Brain microvascular endothelial cell (primary cell): ENCODE measurements around the gene KIRREL1.
A peak's percentile ranks its signal among the peaks of the same experiment; 100 is the strongest.

ENCODE experiments used
- DNase-seq: peaks from one replicate; pipeline ENCODE4 v3.0.0-alpha.2; 2020
- H3K27ac ChIP-seq: fragments of 250-450 bp; sonication (Bioruptor Pico); 2 replicates; pipeline ENCODE4 v1.5.1; 2020; ENCODE audit warnings: mild to moderate bottlenecking, moderate library complexity
- H3K27me3 ChIP-seq: fragments of 250-450 bp; sonication (Bioruptor Pico); replicated peaks from 2 replicates; pipeline ENCODE4 v1.5.1; 2020; ENCODE audit warnings: mild to moderate bottlenecking
- H3K36me3 ChIP-seq: fragments of 250-450 bp; sonication (Bioruptor Pico); replicated peaks from 2 replicates; pipeline ENCODE4 v1.5.1; 2020; ENCODE audit warnings: mild to moderate bottlenecking
- H3K4me3 ChIP-seq: 2 replicates; pipeline ENCODE4 v1.5.1; 2011; ENCODE audit warnings: low read depth, mild to moderate bottlenecking, control low read depth, low read length, moderate library complexity
- CTCF ChIP-seq: IDR thresholded peaks from 2 replicates; pipeline ENCODE4 v1.5.1; 2011; ENCODE audit warnings: low read depth, mild to moderate bottlenecking, moderate library complexity, low read length, control low read depth, inconsistent platforms; ENCODE audit errors: missing control alignments
- in situ Hi-C: cut with HindIII; loops from 2 replicates; pipeline ENCODE4 v1.10.0; 2017; ENCODE audit warnings: low sequenced_read_pairs, low pct_ligation_motif_present

The KIRREL1 gene

GRCh38 chr1:158103861-158104522 lies 110.5 kb downstream of the KIRREL1 start:
- no peaks in the 10 kb centered on the region for H3K27me3 ChIP-seq
- no peak overlapping the region for H3K4me3 ChIP-seq
- no peak overlapping the region for H3K27ac ChIP-seq
- in situ Hi-C loops, result loop anchor here (25.0 kb wide), 1 partner anchor 142 kb away; no protein-coding TSS in a partner anchor
- DNase-seq, result no peak
- H3K36me3 ChIP-seq, result no peaks in the 10 kb centered on the region
- TF ChIP-seq CTCF, result no peak

GRCh38 chr1:158104891-158105290 lies 111.4 kb downstream of the KIRREL1 start:
- DNase-seq, result no peak
- Histone ChIP-seq H3K27ac (no peak overlapping the region), H3K4me3 (no peak overlapping the region), H3K27me3 (no peaks in the 10 kb centered on the region), H3K36me3 (no peaks in the 10 kb centered on the region)
- in situ Hi-C loops, result loop anchor here (25.0 kb wide), 1 partner anchor 143 kb away; no protein-coding TSS in a partner anchor
- no peak for TF ChIP-seq CTCF

- Histone ChIP-seq H3K27me3 (no peaks in the 10 kb centered on the region), H3K4me3 (no peak overlapping the region), H3K27ac (no peak overlapping the region), H3K36me3 (no peaks in the 10 kb centered on the region)
- no peak for DNase-seq
- in situ Hi-C loops, result loop anchor here (25.0 kb wide), 1 partner anchor 143 kb away; no protein-coding TSS in a partner anchor
- no peak for TF ChIP-seq CTCF
Observed at GRCh38 chr1:158105352-158106095, 112.1 kb downstream of the KIRREL1 start.

- in situ Hi-C loops, result loop anchor here (25.0 kb wide), 1 partner anchor 146 kb away; no protein-coding TSS in a partner anchor
- TF ChIP-seq CTCF, result no peak
Observed at GRCh38 chr1:158107916-158108315, 114.5 kb downstream of the KIRREL1 start.

GRCh38 chr1:158112994-158113758 lies 119.7 kb downstream of the KIRREL1 start:
- Histone ChIP-seq H3K4me3 (peak overlapping the region; percentile 53), H3K27me3 (no peaks in the 10 kb centered on the region), H3K36me3 (no peaks in the 10 kb centered on the region), H3K27ac (no peak overlapping the region)
- DNase-seq, result no peak
- peak; percentile 24 for TF ChIP-seq CTCF
- in situ Hi-C loops, result loop anchor here (25.0 kb wide), 1 partner anchor 151 kb away; no protein-coding TSS in a partner anchor

More at GRCh38 chr1:158107916-158108315, 114.5 kb downstream of the KIRREL1 start:
- no peak overlapping the region for H3K4me3 ChIP-seq
- H3K27me3 ChIP-seq, result no peaks in the 10 kb centered on the region
- H3K36me3 ChIP-seq, result no peaks in the 10 kb centered on the region
- H3K27ac ChIP-seq, result no peak overlapping the region
- no peak for DNase-seq
